Measurements from ENCODE around the gene NRBP1. TPM values are rescaled to one million over a fixed set of nuclear protein-coding genes. Genes with fewer than 3 reads are reported as not detected.

NRBP1 gene
- total RNA-seq, 2 donors from 2014 or later = 61.5 to 77.7 TPM

DNA sequence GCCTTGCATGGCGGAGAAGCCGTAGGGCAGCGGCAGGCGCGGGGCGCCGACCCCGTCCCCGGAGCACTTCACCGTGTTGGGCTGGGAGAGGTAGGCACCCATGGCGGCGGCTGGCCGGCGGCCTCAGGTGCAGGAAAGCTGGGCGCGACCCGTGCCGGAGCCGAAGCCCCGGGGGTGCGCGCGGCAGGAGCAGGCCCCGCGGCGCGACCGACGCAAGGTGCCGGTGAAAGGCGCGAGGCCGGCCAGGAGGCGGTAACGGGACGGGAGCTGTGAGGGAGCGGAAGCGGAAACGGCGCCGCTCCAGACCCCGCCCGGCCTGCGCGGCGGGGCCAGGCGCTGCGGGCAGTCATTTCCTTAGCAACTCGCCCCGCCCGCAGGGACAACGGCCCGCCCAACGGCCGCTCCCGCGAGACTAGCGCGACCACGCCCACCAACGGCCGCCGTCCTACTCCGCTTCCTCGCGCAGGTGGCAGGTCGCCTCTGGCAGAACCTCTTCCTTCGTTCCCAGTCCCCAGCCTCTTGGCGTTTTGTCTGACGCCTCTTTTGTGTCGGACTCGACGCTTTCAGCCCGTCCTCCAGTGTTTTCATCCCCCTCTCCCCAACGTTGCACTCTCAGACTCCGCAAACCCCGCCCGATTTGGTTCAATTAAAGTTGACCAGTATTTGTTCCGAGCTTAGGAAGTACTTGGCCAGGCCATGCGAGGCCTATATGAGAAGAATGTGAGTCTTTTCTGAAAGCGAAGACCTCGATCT lies 18.9 kb upstream of the NRBP1 start, which contains the start of gene PPM1G:
Gene PPM1G (minus strand): TSS at position 271 of the 753 bp plus-strand sequence. CDS start 169 bp downstream, at position 102.
- Histone ChIP-seq H3K4me3 (peak within 1 kb of the TSS; percentile 85), H3K27me3 (replicated peaks; ENCODE audit: insufficient read depth) (no peaks in the 10 kb centered on the region), H3K27ac (peak within 1 kb of the TSS; percentile 78 to 85), H3K4me1 (ENCODE audit: control insufficient read depth in 1 of 2, low read depth in 2 of 2) (peaks cover 13 to 18% of the 10 kb centered on the region in 2 donors), H3K36me3 (peaks cover 5% of the 10 kb centered on the region), H3K9me3 (no peaks in the 10 kb centered on the region)
- ATAC-seq (ENCODE audit: insufficient number of reproducible peaks, low FRiP score, low read depth) (peak; percentile 85), DNase-seq (ENCODE audit: low spot score) (peak; percentile 62)
- no peak for TF ChIP-seq CTCF (IDR thresholded peaks at IDR 0.05)

GRCh38 chr2:27412419-27413152 lies 15.8 kb upstream of the NRBP1 start:
- DNase-seq (ENCODE audit: low spot score) = no peak
- Histone ChIP-seq H3K36me3 (no peaks in the 10 kb centered on the region), H3K27me3 (replicated peaks; ENCODE audit: insufficient read depth) (no peaks in the 10 kb centered on the region)

DNA sequence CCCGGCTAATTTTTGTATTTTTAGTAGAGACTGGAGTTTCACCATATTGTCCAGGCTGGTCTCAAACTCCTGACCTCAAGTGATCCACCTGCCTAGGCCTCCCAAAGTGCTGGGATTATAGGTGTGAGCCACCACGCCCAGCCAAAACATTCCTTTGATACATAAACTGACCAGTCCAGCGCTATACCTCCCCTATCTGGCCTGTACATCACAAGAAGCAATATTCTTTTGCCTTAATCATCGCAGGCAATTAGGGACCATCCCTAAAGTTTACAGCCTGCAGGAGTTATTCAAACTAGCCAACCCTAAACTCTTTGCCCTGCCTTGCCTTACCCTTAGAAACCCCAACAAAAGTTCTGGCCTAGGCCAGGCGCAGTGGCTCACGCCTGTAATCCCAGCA lies 12.3 kb upstream of the NRBP1 start:
- DNase-seq (ENCODE audit: low spot score) = no peak
- no peaks in the 10 kb centered on the region for H3K27me3 ChIP-seq (replicated peaks; ENCODE audit: insufficient read depth)
- H3K4me1 ChIP-seq (ENCODE audit: control insufficient read depth in 1 of 2, low read depth in 2 of 2) = no peaks in the 10 kb centered on the region
- no peak overlapping the region for H3K4me3 ChIP-seq
- H3K9me3 ChIP-seq = no peaks in the 10 kb centered on the region
- no peak overlapping the region for H3K27ac ChIP-seq
- no peak for ATAC-seq (ENCODE audit: insufficient number of reproducible peaks, low FRiP score, low read depth)
- no peaks in the 10 kb centered on the region for H3K36me3 ChIP-seq
- TF ChIP-seq CTCF (IDR thresholded peaks at IDR 0.05) = no peak

More at GRCh38 chr2:27412419-27413152, 15.8 kb upstream of the NRBP1 start:
- TF ChIP-seq CTCF (IDR thresholded peaks at IDR 0.05) = no peak
- Histone ChIP-seq H3K4me1 (ENCODE audit: control insufficient read depth in 1 of 2, low read depth in 2 of 2) (peaks cover 12 to 17% of the 10 kb centered on the region in 2 donors), H3K27ac (no peak overlapping the region), H3K9me3 (no peaks in the 10 kb centered on the region), H3K4me3 (no peak overlapping the region)
- ATAC-seq (ENCODE audit: insufficient number of reproducible peaks, low FRiP score, low read depth) = no peak

DNA sequence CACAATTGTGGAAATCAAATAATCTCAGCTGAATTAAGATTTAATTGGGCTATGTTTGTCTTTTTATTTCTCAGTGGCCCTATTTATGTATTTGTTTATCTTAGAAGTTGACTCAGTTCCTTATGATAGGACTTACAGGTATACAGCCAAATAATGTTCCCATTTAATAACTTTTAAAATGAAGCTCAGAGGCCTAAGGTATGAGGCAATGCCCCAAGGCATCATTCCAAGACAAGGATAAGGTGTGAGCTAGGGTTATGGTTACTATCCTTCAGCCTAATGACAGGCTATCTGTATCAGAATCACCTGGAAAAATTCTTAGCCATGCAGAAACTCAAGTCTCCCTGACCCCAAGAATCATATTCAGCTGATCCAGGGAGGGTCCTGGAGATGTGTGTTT lies 7.4 kb upstream of the NRBP1 start:
- Histone ChIP-seq H3K4me1 (ENCODE audit: control insufficient read depth in 1 of 2, low read depth in 2 of 2) (no peaks in the 10 kb centered on the region), H3K9me3 (no peaks in the 10 kb centered on the region), H3K4me3 (no peak overlapping the region), H3K27ac (no peak overlapping the region), H3K36me3 (no peaks in the 10 kb centered on the region), H3K27me3 (replicated peaks; ENCODE audit: insufficient read depth) (no peaks in the 10 kb centered on the region)
- TF ChIP-seq CTCF (IDR thresholded peaks at IDR 0.05) = no peak
- ATAC-seq (ENCODE audit: insufficient number of reproducible peaks, low FRiP score, low read depth) = no peak
- DNase-seq (ENCODE audit: low spot score) = no peak

GRCh38 chr2:27421660-27422250 lies 6.7 kb upstream of the NRBP1 start:
- no peaks in the 10 kb centered on the region for H3K36me3 ChIP-seq
- H3K4me3 ChIP-seq = no peak overlapping the region
- H3K27me3 ChIP-seq (replicated peaks; ENCODE audit: insufficient read depth) = no peaks in the 10 kb centered on the region
- ATAC-seq (ENCODE audit: insufficient number of reproducible peaks, low FRiP score, low read depth) = no peak
- H3K4me1 ChIP-seq (ENCODE audit: control insufficient read depth in 1 of 2, low read depth in 2 of 2) = no peaks in the 10 kb centered on the region
- DNase-seq (ENCODE audit: low spot score) = no peak
- no peaks in the 10 kb centered on the region for H3K9me3 ChIP-seq
- no peak overlapping the region for H3K27ac ChIP-seq
- TF ChIP-seq CTCF (IDR thresholded peaks at IDR 0.05) = no peak
